Measurements from ENCODE around the gene ACIN1. TPM values are rescaled to one million over a fixed set of nuclear protein-coding genes. Genes with fewer than 3 reads are reported as not detected.

The ACIN1 gene
- total RNA-seq, 1 donor from 2014 or later = 83.4 TPM

GRCh38 chr14:23130871-23131270, 35.9 kb upstream of the ACIN1 start:
- H3K36me3 ChIP-seq (ENCODE audit: control insufficient read depth, insufficient read depth, low read length) = no peaks in the 10 kb centered on the region
- no peak overlapping the region for H3K4me3 ChIP-seq (ENCODE audit: low read depth, low read length)
- DNase-seq (ENCODE audit: low read depth) = no peak
- no peak for TF ChIP-seq CTCF (IDR thresholded peaks at IDR 0.05; ENCODE audit: insufficient read depth, low read length, poor library complexity, severe bottlenecking)
- no peaks in the 10 kb centered on the region for H3K27me3 ChIP-seq (ENCODE audit: control insufficient read depth, insufficient read depth, low read length)

GRCh38 chr14:23129759-23130316, 34.9 kb upstream of the ACIN1 start:
- H3K4me3 ChIP-seq (ENCODE audit: low read depth, low read length) = no peak overlapping the region
- DNase-seq (ENCODE audit: low read depth) = no peak
- no peaks in the 10 kb centered on the region for H3K27me3 ChIP-seq (ENCODE audit: control insufficient read depth, insufficient read depth, low read length)
- no peak for TF ChIP-seq CTCF (IDR thresholded peaks at IDR 0.05; ENCODE audit: insufficient read depth, low read length, poor library complexity, severe bottlenecking)
- no peaks in the 10 kb centered on the region for H3K36me3 ChIP-seq (ENCODE audit: control insufficient read depth, insufficient read depth, low read length)

GRCh38 chr14:23128969-23129758, 34.2 kb upstream of the ACIN1 start:
- no peaks in the 10 kb centered on the region for H3K36me3 ChIP-seq (ENCODE audit: control insufficient read depth, insufficient read depth, low read length)
- DNase-seq (ENCODE audit: low read depth) = no peak
- H3K4me3 ChIP-seq (ENCODE audit: low read depth, low read length) = no peak overlapping the region
- no peak for TF ChIP-seq CTCF (IDR thresholded peaks at IDR 0.05; ENCODE audit: insufficient read depth, low read length, poor library complexity, severe bottlenecking)
- no peaks in the 10 kb centered on the region for H3K27me3 ChIP-seq (ENCODE audit: control insufficient read depth, insufficient read depth, low read length)

- Histone ChIP-seq H3K4me3 (ENCODE audit: low read depth, low read length) (no peak overlapping the region), H3K36me3 (ENCODE audit: control insufficient read depth, insufficient read depth, low read length) (no peaks in the 10 kb centered on the region), H3K27me3 (ENCODE audit: control insufficient read depth, insufficient read depth, low read length) (no peaks in the 10 kb centered on the region)
- no peak for DNase-seq (ENCODE audit: low read depth)
- TF ChIP-seq CTCF (IDR thresholded peaks at IDR 0.05; ENCODE audit: insufficient read depth, low read length, poor library complexity, severe bottlenecking) = no peak
These were observed 32.9 kb upstream of the ACIN1 start for GRCh38 chr14:23127861-23128260.

GRCh38 chr14:23126548-23127278, 31.8 kb upstream of the ACIN1 start:
- TF ChIP-seq CTCF (IDR thresholded peaks at IDR 0.05; ENCODE audit: insufficient read depth, low read length, poor library complexity, severe bottlenecking) = no peak
- Histone ChIP-seq H3K27me3 (ENCODE audit: control insufficient read depth, insufficient read depth, low read length) (no peaks in the 10 kb centered on the region), H3K36me3 (ENCODE audit: control insufficient read depth, insufficient read depth, low read length) (no peaks in the 10 kb centered on the region), H3K4me3 (ENCODE audit: low read depth, low read length) (no peak overlapping the region)
- no peak for DNase-seq (ENCODE audit: low read depth)

All from kidney epithelial cell (primary cell).